HEK293T (cell line): Measurements from ENCODE around the gene GAPDH.

Source experiments
- ARNT ChIP-seq: fragments of 450-650 bp; IDR thresholded peaks from 2 replicates; pipeline ENCODE4 v1.6.1; 2017; ENCODE audit warnings: mild to moderate bottlenecking
- BHLHE40 ChIP-seq: fragments of 450-650 bp; IDR thresholded peaks from 2 replicates; pipeline ENCODE4 v1.6.1; 2016; ENCODE audit warnings: mild to moderate bottlenecking, moderate library complexity, borderline replicate concordance
- ELF4 ChIP-seq: fragments of 450-650 bp; IDR thresholded peaks from 2 replicates; pipeline ENCODE4 v1.6.1; 2017; ENCODE audit warnings: antibody characterized with exemption
- FOXA1 ChIP-seq: fragments of 450-650 bp; IDR thresholded peaks from 2 replicates; pipeline ENCODE4 v1.6.1; 2016; ENCODE audit warnings: mild to moderate bottlenecking
- FOXK2 ChIP-seq: fragments of 450-650 bp; IDR thresholded peaks from 2 replicates; pipeline ENCODE4 v1.6.1; 2016; ENCODE audit warnings: mild to moderate bottlenecking
- FOXM1 ChIP-seq: fragments of 450-650 bp; IDR thresholded peaks from 2 replicates; pipeline ENCODE4 v1.6.1; 2017; ENCODE audit warnings: mild to moderate bottlenecking, borderline replicate concordance
- HDGF ChIP-seq: fragments of 450-650 bp; IDR thresholded peaks from 2 replicates; pipeline ENCODE4 v1.6.1; 2017; ENCODE audit warnings: antibody characterized with exemption, borderline replicate concordance
- L3MBTL2 ChIP-seq: fragments of 450-650 bp; conservative IDR thresholded peaks from 2 replicates; pipeline ENCODE4 v1.6.1; 2016; ENCODE audit warnings: mild to moderate bottlenecking
- LEF1 ChIP-seq: fragments of 450-650 bp; IDR thresholded peaks from 2 replicates; pipeline ENCODE4 v1.6.1; 2017; ENCODE audit warnings: mild to moderate bottlenecking, borderline replicate concordance
- NFRKB ChIP-seq: fragments of 450-650 bp; IDR thresholded peaks from 2 replicates; pipeline ENCODE4 v1.6.1; 2016; ENCODE audit warnings: mild to moderate bottlenecking, moderate library complexity
- SP1 ChIP-seq: fragments of 450-650 bp; IDR thresholded peaks from 2 replicates; pipeline ENCODE4 v1.6.1; 2017
- ZNF384 ChIP-seq: fragments of 450-650 bp; IDR thresholded peaks from 2 replicates; pipeline ENCODE4 v1.6.1; 2016
- TF ChIP-seq, protein P1 (sequence below): fragments of 450-650 bp; IDR thresholded peaks from 2 replicates; pipeline ENCODE4 v1.6.1; 2016

- TF ChIP-seq SP1 (no peak), L3MBTL2 (no peak), LEF1 (no peak), ELF4 (no peak), ZNF384 (no peak), NFRKB (no peak), HDGF (no peak), FOXA1 (no peak), ARNT (no peak), BHLHE40 (no peak), FOXK2 (no peak), FOXM1 (no peak)
- TF ChIP-seq, protein P1, sequence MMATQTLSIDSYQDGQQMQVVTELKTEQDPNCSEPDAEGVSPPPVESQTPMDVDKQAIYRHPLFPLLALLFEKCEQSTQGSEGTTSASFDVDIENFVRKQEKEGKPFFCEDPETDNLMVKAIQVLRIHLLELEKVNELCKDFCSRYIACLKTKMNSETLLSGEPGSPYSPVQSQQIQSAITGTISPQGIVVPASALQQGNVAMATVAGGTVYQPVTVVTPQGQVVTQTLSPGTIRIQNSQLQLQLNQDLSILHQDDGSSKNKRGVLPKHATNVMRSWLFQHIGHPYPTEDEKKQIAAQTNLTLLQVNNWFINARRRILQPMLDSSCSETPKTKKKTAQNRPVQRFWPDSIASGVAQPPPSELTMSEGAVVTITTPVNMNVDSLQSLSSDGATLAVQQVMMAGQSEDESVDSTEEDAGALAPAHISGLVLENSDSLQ = no peak
Measured at GRCh38 chr12:6573001-6573400, 38.7 kb downstream of the GAPDH start.
